Karpas-422 (cell line): ENCODE data around the gene PODXL2. TPM values are rescaled to one million over a fixed set of nuclear protein-coding genes. Genes with fewer than 3 reads are reported as not detected.

Source experiments
- DNase-seq: peaks from one replicate; pipeline ENCODE4 v3.0.0-alpha.2; 2015
- H2AFZ ChIP-seq: fragments of 200-600 bp; sonication (generic); 2 replicates; pipeline ENCODE4 v1.6.1; 2014; ENCODE audit warnings: antibody characterized with exemption, low read length, mixed read lengths
- H3K27ac ChIP-seq: fragments of 200-600 bp; sonication (generic); 2 replicates; pipeline ENCODE4 v1.5.1; 2014; ENCODE audit warnings: mild to moderate bottlenecking, low read length, moderate library complexity
- H3K27me3 ChIP-seq: fragments of 200-600 bp; sonication (generic); 2 replicates; pipeline ENCODE4 v1.6.1; 2014; ENCODE audit warnings: low read length, mixed read lengths
- H3K36me3 ChIP-seq: fragments of 200-600 bp; sonication (generic); 2 replicates; pipeline ENCODE4 v1.6.1; 2014; ENCODE audit warnings: low read length, mixed read lengths; ENCODE audit not compliant: insufficient read depth
- H3K4me1 ChIP-seq: fragments of 200-600 bp; sonication (generic); 2 replicates; pipeline ENCODE4 v1.6.1; 2014; ENCODE audit warnings: mild to moderate bottlenecking, low read length, mixed read lengths
- H3K4me2 ChIP-seq: fragments of 200-600 bp; sonication (generic); 2 replicates; pipeline ENCODE4 v1.6.1; 2014; ENCODE audit warnings: low read length, low read depth, mild to moderate bottlenecking; ENCODE audit not compliant: poor library complexity, severe bottlenecking
- H3K4me3 ChIP-seq: fragments of 200-600 bp; sonication (generic); 2 replicates; pipeline ENCODE4 v1.5.1; 2014; ENCODE audit warnings: mild to moderate bottlenecking, antibody characterized with exemption, low read length, mixed read lengths
- H3K79me2 ChIP-seq: fragments of 200-600 bp; sonication (generic); 2 replicates; pipeline ENCODE4 v1.6.1; 2014; ENCODE audit warnings: mild to moderate bottlenecking, low read length, mixed read lengths
- H3K9ac ChIP-seq: fragments of 200-600 bp; sonication (generic); 2 replicates; pipeline ENCODE4 v1.6.0; 2014; ENCODE audit warnings: low read length
- H3K9me2 ChIP-seq: fragments of 200-600 bp; sonication (generic), shearing (Covaris generic); replicated peaks from 2 replicates; pipeline ENCODE4 v1.6.0; 2014; ENCODE audit warnings: mild to moderate bottlenecking, low read length, moderate library complexity; ENCODE audit not compliant: insufficient read depth
- H3K9me3 ChIP-seq: fragments of 300-700, 200-600 bp; sonication (generic); 2 replicates; pipeline ENCODE4 v1.6.1; 2014; ENCODE audit warnings: low read length, mixed read lengths
- H4K20me1 ChIP-seq: fragments of 200-600 bp; sonication (generic); 2 replicates; pipeline ENCODE4 v1.6.1; 2014; ENCODE audit warnings: mild to moderate bottlenecking, antibody characterized with exemption, low read length, low read depth; ENCODE audit not compliant: insufficient read depth
- total RNA-seq: library from RNA; depleted of rRNA; stranded (reverse); fragments of >200 nt; shearing (Covaris generic); gene quantifications from 2 replicates; pipeline ENCODE4 v1.2.3, GENCODE V29; 2014; ENCODE audit warnings: low replicate concordance

The PODXL2 gene
- total RNA-seq, 1 experiment from 2014 or later, result 30.9 TPM

DNA sequence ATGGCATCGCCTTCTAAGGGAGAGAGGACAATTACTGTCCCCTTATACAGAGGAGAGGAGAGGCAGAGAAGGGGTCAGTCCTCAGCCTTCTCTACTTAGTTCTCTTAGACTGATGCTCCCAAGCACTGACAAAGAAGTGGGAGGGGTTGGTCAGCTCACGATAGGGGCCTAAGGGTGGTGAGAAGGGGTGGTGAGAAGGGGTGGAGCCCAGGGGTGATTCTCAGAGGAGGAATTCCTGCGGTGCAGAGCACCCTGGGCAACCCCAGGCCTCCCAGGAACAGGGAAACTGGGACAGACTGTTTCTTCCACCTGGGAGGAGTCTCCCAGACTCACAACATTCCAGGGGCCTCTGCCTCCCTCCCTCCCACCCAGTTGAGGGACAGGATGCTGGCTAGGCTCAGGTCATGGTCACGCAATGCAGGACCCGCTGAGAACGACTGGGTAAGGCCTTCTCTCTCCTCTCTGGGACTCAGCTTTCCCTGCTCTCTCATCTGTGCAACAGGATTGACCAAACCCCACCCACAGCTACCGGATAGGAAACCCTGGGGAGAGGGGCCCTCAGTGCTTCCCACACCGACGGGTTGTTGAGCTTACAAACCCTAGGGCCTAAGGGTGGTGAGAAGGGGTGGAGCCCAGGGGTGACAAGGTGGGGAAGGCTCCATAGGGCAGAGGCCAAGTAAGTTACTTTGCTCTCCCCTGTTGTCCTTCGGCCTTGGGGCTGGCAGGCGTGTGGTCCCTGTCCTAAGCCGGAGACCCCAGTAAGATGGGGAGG, 40.0 kb upstream of the PODXL2 start:
- no peak overlapping the region for H2AFZ ChIP-seq
- H3K9ac ChIP-seq, result peak overlapping the region; percentile 95
- H3K79me2 ChIP-seq, result peaks cover 62% of the 10 kb centered on the region
- H3K4me2 ChIP-seq, result peak overlapping the region; percentile 79
- peak; percentile 62 for DNase-seq
- peaks cover 34% of the 10 kb centered on the region for H3K4me1 ChIP-seq
- peaks cover 7% of the 10 kb centered on the region; the same call in 1 of the 2 replicates for H4K20me1 ChIP-seq
- H3K9me2 ChIP-seq, result no peaks in the 10 kb centered on the region
- H3K9me3 ChIP-seq, result no peaks in the 10 kb centered on the region
- peak overlapping the region; percentile 44; the same call in 1 of the 2 replicates for H3K27ac ChIP-seq
- H3K4me3 ChIP-seq, result peak overlapping the region; percentile 99
- no peaks in the 10 kb centered on the region for H3K27me3 ChIP-seq
- no peaks in the 10 kb centered on the region for H3K36me3 ChIP-seq

DNA sequence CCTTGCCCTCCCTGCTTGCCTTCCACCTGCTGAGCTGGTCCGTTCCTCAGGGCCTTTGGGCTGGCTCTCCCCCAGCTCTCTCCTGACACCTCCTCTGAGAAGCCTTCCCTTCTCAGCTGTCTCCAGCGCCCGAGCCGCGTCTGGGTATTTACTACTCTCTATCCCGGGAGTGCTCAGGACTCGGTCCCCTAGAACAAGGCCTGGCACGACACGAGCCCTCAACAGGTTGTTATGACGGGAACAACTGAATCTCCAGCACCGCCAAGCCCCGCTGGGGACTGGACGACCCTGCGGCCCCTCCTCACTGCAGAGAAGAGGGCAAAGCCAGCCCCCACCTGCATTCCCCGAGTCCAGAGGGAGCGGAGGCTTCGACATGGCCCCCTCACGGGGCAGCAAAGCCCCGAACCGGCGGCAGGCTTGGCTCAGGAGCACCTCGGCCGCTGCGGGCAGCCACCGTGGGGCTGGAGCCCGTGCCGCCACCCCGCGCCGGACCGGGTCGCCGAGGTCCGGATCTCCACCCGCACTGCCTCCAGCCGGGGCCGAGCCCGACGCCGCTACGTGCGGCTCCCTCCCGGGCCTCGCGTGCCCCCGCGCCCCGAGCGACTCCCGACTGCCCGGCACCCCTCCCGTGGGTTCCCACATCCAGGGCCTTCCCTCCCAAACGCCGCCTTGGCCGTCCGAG, 39.2 kb upstream of the PODXL2 start:
- peaks cover 59% of the 10 kb centered on the region for H3K79me2 ChIP-seq
- H3K27me3 ChIP-seq, result no peaks in the 10 kb centered on the region
- no peaks in the 10 kb centered on the region for H3K9me3 ChIP-seq
- peaks cover 37% of the 10 kb centered on the region for H3K4me1 ChIP-seq
- H4K20me1 ChIP-seq, result peaks cover 7% of the 10 kb centered on the region; the same call in 1 of the 2 replicates
- no peaks in the 10 kb centered on the region for H3K36me3 ChIP-seq
- H3K4me3 ChIP-seq, result peak overlapping the region; percentile 99
- H3K27ac ChIP-seq, result peak overlapping the region; percentile 44
- H2AFZ ChIP-seq, result no peak overlapping the region
- H3K9ac ChIP-seq, result peak overlapping the region; percentile 95
- peak overlapping the region; percentile 79 for H3K4me2 ChIP-seq
- no peaks in the 10 kb centered on the region for H3K9me2 ChIP-seq
- DNase-seq, result peak; percentile 61

DNA sequence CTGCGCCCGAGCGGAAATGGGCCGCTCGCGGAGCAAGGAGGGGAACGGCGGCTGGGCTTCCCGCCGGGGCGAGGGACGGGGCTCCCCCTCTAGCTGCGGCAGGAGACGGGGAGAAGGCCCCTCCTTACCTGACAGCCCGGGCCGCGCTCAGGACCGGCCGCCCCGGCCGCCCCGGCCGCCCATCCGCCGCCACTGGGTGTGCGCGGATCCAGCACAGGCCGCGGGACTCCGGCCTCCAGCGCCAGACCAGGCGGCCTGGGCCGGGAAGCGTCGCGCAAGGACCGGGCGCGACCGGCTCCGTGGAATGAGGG, 38.7 kb upstream of the PODXL2 start:
- peaks cover 58% of the 10 kb centered on the region for H3K79me2 ChIP-seq
- peak overlapping the region; percentile 95 for H3K9ac ChIP-seq
- H3K9me3 ChIP-seq, result no peaks in the 10 kb centered on the region
- peak overlapping the region; percentile 79 for H3K4me2 ChIP-seq
- no peaks in the 10 kb centered on the region for H3K9me2 ChIP-seq
- H3K36me3 ChIP-seq, result no peaks in the 10 kb centered on the region
- no peak overlapping the region for H2AFZ ChIP-seq
- peaks cover 40% of the 10 kb centered on the region for H3K4me1 ChIP-seq
- no peaks in the 10 kb centered on the region for H3K27me3 ChIP-seq
- peaks cover 7% of the 10 kb centered on the region; the same call in 1 of the 2 replicates for H4K20me1 ChIP-seq
- peak; percentile 73 for DNase-seq
- peak overlapping the region; percentile 44 for H3K27ac ChIP-seq
- peak overlapping the region; percentile 99 for H3K4me3 ChIP-seq

DNA sequence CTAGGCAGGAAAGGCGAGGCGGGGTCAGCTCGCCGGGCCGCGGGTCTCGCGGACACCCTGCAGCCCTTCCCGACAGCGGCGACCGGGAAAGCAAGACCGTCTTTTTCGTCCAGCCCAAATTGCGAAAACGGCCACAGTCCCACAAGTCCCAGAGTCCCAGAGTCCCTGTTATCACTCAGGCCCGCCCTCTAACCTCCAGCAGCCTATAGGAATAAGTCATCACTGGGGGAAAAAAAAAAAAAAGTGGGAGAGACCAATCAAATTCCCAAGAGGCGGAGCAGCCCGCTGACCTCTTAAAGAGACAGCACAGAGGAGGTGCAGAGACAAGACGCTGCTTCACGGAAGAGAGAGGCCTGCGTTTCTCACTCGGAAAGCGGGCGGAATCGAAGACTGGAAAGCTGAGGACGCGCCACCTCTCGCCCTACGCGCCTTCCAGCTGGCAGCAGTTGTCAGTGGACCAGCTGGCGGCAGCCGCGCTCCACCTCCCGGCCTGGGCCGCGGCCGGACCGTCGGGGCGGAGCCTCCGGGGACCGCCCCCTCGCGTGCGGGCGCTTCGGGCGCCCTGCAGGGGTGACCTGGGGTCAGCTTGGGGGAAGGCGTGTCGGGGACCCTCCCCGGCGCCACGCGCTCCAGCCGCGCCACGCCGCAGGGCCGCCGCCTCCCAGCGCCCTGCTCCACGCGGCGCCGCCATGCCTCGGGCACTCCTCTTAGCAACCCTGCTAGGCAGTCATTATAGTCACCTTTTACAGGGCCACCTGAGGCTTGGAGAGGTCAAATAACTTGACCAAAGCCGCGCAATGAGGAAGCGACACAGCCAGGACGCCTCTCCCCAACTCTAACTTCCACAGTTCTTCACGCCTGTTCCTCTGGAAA, 38.2 kb upstream of the PODXL2 start, which contains the start of gene TPRA1:
TSS of gene TPRA1 (minus strand) at position 141 of the 873 bp plus-strand sequence. CDS start 10,587 bp downstream, outside the sequence.
- H3K4me2 ChIP-seq, result peak within 1 kb of the TSS; percentile 79
- H3K9ac ChIP-seq, result peak within 1 kb of the TSS; percentile 95
- peak within 1 kb of the TSS; percentile 99 for H3K4me3 ChIP-seq
- no peaks in the 10 kb centered on the region for H3K9me2 ChIP-seq
- H3K4me1 ChIP-seq, result peaks cover 40% of the 10 kb centered on the region
- H2AFZ ChIP-seq, result no peak within 1 kb of the TSS
- no peaks in the 10 kb centered on the region for H3K27me3 ChIP-seq
- H4K20me1 ChIP-seq, result peaks cover 7% of the 10 kb centered on the region; the same call in 1 of the 2 replicates
- H3K36me3 ChIP-seq, result no peaks in the 10 kb centered on the region
- DNase-seq, result peak; percentile 99
- no peaks in the 10 kb centered on the region for H3K9me3 ChIP-seq
- H3K27ac ChIP-seq, result peak within 1 kb of the TSS; percentile 63
- H3K79me2 ChIP-seq, result peaks cover 58% of the 10 kb centered on the region

DNA sequence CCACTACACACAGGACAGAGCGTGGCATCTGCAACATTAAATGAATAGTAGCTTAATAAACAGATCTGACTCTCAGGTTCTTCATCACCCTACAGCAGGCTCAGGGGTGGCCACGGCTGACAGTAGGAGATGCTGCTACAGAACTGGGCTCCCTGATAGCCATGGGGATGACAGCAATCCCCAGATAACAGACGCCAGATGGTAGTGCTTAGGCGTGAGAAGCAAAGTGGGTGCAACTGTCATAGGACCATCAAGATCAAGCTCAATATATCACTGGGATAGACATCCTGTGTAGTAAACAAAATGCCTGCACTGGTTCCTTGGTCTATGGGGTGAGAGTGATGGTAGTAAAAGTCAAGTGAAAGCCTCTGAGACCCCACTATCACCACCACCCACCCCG, 35.8 kb upstream of the PODXL2 start:
- no peak overlapping the region for H3K27ac ChIP-seq
- no peak overlapping the region for H2AFZ ChIP-seq
- H3K9me3 ChIP-seq, result no peaks in the 10 kb centered on the region
- H3K27me3 ChIP-seq, result no peaks in the 10 kb centered on the region
- H3K36me3 ChIP-seq, result no peaks in the 10 kb centered on the region
- peaks cover 54% of the 10 kb centered on the region for H3K4me1 ChIP-seq
- no peaks in the 10 kb centered on the region for H3K9me2 ChIP-seq
- peaks cover 54% of the 10 kb centered on the region for H3K79me2 ChIP-seq
- H3K4me3 ChIP-seq, result no peak overlapping the region
- H3K9ac ChIP-seq, result 0 out of 2 replicates have a peak overlapping the region, but pooled peaks have one; percentile 3
- no peak overlapping the region for H3K4me2 ChIP-seq
- DNase-seq, result no peak
- peaks cover 7% of the 10 kb centered on the region; the same call in 1 of the 2 replicates for H4K20me1 ChIP-seq

DNA sequence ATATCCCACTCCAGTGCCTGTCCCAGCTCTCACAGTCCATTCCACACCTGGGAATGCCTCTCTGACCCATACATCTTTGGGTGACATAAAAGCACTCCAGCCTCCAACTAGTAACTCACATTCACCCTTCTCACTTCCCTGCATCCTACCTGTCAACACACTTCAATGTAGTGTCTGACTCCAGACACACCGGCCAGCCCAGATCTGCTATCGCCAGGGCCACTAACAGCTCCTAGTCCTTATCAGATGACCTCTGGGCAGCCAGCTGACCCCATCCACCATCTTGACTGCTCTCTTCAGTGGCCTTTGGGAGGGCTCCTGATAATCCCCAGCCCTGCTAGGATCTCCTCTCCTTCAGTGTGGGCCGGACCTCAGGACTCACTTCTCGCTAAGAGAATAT, 33.7 kb upstream of the PODXL2 start:
- Histone ChIP-seq H3K36me3 (peaks cover 10% of the 10 kb centered on the region), H3K79me2 (peaks cover 53% of the 10 kb centered on the region), H3K4me3 (no peak overlapping the region), H3K4me1 (peaks cover 58% of the 10 kb centered on the region), H3K27me3 (no peaks in the 10 kb centered on the region), H4K20me1 (no peaks in the 10 kb centered on the region), H3K27ac (no peak overlapping the region), H3K4me2 (no peak overlapping the region), H3K9me2 (no peaks in the 10 kb centered on the region), H3K9me3 (no peaks in the 10 kb centered on the region), H3K9ac (peak overlapping the region; percentile 1; the same call in 1 of the 2 replicates), H2AFZ (no peak overlapping the region)
- no peak for DNase-seq

DNA sequence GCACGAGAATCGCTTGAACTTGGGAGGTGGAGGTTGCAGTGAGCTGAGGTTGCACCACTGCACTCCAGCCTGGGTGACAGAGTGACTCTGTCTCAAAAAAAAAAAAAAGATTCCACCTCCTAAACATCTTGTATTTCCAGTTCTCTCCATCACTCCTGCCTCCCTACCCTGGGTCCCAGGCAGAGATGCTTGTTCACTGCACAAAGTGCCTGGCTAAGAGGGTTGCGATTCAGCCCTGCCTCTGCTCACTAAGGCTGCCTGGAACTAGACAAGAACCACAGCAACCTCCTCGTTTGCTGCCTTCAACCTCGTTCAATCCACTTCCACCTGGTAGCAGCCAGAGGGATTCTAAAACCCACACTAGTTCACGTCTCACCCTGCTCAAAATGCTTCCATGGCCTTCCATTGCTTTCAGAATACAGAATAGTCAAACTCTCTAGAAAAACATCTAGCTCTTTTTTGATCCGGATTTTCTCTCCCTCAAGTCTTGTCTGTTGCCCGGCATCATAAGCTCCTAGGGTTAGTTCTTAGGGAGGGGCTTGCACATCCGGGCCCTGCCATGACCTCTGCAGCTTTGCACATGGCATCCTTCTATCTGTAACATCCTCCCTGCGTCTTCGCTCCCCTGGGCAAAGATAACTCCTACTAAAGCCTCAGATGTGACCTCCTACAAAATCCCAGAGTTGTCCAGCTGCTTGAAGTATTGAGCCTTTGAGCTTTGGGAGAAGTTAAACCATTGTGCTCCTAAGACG, 31.8 kb upstream of the PODXL2 start:
- 0 out of 2 replicates have a peak, but pooled peaks cover 2% of the 10 kb centered on the region for H4K20me1 ChIP-seq
- peak overlapping the region; percentile 94 for H3K4me2 ChIP-seq
- H3K9ac ChIP-seq, result peak overlapping the region; percentile 83
- H3K79me2 ChIP-seq, result peaks cover 67% of the 10 kb centered on the region
- H3K4me3 ChIP-seq, result peak overlapping the region; percentile 77
- peak overlapping the region; percentile 82 for H3K27ac ChIP-seq
- peaks cover 59% of the 10 kb centered on the region for H3K4me1 ChIP-seq
- H3K27me3 ChIP-seq, result no peaks in the 10 kb centered on the region
- peak; percentile 88 for DNase-seq
- peaks cover 28% of the 10 kb centered on the region for H3K36me3 ChIP-seq
- H3K9me2 ChIP-seq, result no peaks in the 10 kb centered on the region
- no peak overlapping the region for H2AFZ ChIP-seq
- H3K9me3 ChIP-seq, result no peaks in the 10 kb centered on the region
